HG02870 (cell line): ENCODE results near the gene MAP7.
"Not testable (repeated sequence)": the region's sequence is repeated elsewhere in the genome, so short reads cannot be mapped to it uniquely, and the experiment has no call there.

Source experiments
- ATAC-seq: cut with Tn5 transposase; IDR thresholded peaks from one replicate; pipeline ENCODE4 v1.9.1; 2021; ENCODE audit warnings: mild to moderate bottlenecking, moderate library complexity; ENCODE audit not compliant: unreplicated experiment

Gene MAP7

GRCh38 chr6:136550330-136551071 is at the start of gene MAP7:
Gene MAP7 (minus strand): TSS chr6:136550422. CDS start chr6:136550408, 14 bp downstream.
- ATAC-seq, result peak; percentile 81

DNA sequence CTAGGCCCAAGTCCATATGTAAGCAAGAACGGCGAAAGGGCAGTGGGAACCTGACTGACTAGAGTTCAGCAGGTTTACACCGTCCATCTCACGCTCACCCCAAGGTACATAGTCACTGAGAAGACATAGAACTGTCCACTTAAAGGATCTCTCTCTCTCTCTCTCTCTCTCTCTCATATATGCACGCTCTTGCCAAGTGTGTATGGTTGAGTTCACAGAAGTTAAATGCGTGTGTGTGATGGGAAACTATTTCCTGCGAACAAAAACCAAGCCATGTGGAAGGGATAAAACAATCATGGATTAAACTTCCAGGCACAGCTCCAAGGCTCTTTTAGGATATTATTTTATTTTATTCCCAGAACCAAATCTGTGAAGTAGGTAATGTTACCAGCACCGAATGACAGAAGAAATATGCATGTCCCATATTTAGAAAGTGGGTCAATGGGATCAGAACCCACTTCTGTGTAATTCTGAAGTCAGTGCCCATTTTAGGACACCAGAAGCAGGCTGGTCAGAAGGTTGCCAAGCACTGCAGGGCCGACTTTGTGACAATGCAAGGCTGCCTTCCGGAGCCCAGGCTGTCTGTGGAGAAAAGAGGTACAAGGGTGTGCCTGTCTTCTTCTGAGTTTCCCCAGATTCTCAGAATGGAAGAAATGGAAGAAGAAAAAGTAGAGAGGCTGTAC is 49.2 kb upstream of the MAP7 start:
- ATAC-seq, result no peak

- no peak for ATAC-seq
These were observed 47.8 kb upstream of the MAP7 start for GRCh38 chr6:136598048-136598447.

DNA sequence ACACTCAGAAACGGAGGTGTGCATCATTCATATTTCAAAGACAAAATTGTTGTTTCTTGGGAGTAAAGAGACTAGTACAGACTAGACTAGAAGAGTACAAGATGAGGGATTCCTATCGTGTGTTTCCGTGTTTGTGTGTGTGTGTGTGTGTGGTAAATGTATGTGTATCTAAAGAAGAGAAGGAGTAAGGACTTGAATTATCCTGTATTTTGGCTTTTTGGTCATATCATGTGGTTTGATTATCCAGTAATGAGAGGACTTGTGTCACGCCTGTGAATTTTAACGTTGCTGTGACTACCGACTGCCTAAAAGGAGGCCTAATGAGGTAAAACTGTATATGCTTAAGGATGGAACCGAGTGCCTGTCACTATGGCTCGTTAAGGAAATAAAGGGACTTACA is 44.4 kb upstream of the MAP7 start:
- no peak for ATAC-seq

DNA sequence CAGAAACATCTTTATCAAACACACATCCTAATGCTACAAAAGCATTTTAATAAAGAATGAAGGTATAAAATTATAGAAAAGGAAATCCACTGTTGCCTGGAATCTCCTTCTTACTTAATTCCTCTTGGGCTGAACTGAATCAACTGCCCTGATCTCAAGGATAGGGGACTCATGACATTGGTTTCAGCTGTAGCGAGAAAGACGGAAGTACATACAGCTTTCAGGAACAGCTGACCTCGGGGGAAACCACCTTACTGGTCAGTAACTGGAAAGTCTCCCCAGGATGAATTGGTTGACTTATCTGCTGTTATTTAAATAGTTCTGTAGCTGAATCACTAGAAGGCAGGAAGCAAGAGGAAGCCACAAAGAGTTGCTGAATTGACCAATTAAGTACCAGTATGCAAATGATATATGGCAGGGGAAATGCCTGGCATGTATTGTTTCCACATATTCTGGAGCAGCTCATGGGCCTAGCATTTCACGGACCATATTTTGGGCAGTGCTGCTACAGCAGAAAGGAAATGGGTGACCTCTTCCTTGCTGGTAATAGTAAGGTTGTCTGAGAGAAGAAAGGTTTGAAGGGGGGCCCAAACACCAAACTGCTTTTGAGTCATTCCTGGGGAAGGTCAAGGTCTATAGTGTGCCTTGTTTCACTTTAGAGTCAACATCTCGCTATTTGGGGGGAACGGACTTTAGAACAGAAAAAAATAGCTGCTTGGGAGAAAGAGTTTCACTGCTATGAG is 43.7 kb upstream of the MAP7 start:
- peak; percentile 93 for ATAC-seq

GRCh38 chr6:136592930-136593673 is 42.9 kb upstream of the MAP7 start:
- ATAC-seq, result no peak

- no peak for ATAC-seq
These were observed 41.4 kb upstream of the MAP7 start for GRCh38 chr6:136591617-136592016.

- ATAC-seq, result not testable (repeated sequence)
These were observed 40.6 kb upstream of the MAP7 start for GRCh38 chr6:136590846-136591245.

DNA sequence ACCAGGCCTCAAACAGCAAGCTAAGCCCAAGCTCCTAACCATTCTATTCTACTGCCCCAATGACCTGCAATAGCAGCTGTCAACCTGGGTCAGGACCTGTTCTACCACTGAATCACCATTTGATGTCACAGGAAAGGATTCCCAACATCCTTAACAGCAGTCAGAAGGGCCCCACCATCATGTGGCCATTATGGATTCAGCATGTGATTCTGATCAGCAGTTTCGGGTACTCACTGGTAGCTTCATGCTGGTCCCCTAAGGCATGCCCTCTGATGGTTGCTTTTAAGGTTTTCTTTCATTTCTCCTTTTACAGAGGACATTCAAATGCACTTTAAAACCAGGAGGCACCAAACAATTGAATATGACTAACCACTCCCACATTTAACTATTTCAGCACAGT is 37.3 kb upstream of the MAP7 start:
- ATAC-seq, result no peak

GRCh38 chr6:136586295-136586694 is 36.1 kb upstream of the MAP7 start:
- no peak for ATAC-seq

DNA sequence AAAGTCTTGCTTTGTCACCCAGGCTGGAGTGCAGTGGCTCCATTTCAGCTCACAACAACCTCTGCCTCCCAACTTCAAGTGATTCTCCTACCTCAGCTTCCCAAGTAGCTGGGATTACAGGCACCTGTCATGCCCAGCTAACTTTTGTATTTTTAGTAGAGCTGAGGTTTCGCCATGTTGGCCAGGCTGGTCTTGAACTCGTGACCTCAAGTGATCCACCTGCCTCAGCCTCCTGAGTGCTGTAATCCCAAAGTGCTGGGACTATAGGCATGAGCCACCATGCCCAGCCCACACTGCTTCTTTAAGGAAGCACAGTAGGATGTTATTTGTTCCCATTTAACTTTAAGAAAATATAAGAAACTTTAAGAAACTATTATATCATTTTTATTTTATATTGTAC is 35.3 kb upstream of the MAP7 start:
- ATAC-seq, result not testable (repeated sequence)

GRCh38 chr6:136584290-136584689 is 34.1 kb upstream of the MAP7 start:
- ATAC-seq, result not testable (repeated sequence)

DNA sequence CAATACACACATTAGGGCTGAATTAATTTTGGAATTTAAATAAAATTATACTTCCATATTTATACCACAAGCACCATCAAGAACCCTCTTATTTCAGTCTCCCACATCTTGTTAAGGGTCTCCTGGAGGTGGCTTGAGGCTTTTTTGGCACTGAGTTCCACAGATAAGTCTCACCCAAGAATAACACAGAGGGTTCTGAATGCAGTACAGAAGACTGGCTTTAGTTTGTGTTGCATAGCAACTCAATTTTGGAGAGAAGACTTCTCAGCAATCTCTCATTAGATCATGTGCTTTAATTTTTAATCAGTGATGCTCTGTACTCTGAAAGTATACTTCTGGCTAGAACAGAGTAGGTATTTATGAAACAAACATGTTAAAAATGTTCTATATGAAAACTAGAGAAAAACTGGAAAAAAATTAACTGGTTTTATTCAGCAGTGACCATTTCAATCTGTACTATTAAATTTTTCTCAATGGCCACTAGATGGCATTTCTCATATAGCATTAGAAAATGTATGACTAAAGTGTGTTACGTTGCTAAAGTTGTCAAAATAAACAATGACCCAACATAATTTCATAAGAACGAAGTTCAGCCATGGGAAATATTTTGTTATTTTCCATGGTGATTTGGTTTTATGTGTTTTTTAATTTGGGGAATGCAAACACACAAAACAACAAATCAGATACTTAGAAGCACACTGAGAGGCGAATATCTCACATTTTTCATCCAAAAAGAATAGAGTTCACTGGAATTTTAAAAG is 32.7 kb upstream of the MAP7 start:
- ATAC-seq, result no peak

- no peak for ATAC-seq
These were observed 29.6 kb upstream of the MAP7 start for GRCh38 chr6:136579800-136580199.

DNA sequence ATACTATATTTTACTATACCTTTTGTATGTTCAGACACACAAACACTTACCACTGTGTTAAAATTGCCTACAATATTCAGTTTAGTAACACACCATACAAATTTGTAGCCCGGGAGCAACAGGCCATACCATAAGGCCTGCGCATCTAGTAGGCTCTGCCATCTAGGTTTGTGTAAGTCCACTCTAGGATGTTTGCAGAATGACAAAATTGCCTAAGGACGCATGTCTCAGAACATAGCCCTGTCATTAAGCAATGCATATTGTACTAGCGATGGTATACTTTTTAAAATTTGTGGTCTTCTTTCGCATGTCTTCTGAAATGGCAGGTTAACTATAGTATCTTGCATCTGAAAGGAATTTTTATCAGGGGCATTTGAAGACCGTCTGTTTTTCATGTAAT is 26.6 kb upstream of the MAP7 start:
- no peak for ATAC-seq

DNA sequence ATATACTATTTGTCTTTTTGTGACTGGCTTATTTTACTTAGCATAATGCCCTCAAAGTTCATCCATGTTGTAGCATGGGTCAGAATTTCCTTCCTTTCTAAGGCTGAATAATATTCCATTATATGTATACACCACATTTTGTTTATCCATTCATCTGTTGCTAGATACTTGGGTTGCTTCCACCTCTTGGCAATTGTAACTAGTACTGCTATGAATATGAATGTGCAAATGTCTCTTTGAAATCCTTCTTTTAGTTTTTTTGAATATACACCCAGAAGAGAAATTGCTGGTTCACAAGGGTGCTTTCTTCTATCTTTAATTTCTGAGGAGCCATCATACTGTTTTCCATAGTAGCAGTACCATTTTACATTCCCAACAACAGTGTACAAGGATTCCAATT is 21.3 kb upstream of the MAP7 start:
- ATAC-seq, result no peak

GRCh38 chr6:136571065-136571464 is 20.8 kb upstream of the MAP7 start:
- no peak for ATAC-seq

- no peak for ATAC-seq
These were observed 17.9 kb upstream of the MAP7 start for GRCh38 chr6:136568129-136568528.

- no peak for ATAC-seq
These were observed 17.5 kb upstream of the MAP7 start for GRCh38 chr6:136567688-136568087.

DNA sequence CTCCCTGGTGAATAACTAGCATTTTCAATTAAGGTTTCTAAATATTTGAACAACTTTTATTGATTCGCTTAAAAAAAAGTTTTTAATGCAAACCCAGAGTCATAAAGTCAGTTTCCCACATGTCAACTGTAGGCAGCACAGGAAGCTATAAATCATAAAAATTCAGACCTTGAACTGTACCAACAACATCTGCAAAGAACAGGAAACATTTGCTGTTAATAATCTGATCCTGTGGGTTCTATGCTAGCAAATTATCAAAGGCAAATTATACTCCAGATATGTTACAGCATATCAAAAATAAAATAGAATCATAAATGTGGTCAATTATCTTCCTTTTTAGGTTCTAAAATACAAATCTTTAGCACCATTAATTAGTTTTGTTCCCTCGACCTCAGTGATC is 16.6 kb upstream of the MAP7 start:
- no peak for ATAC-seq
